ENCODE data around the gene TMEM30B. TPM values are rescaled to one million over a fixed set of nuclear protein-coding genes. Genes with fewer than 3 reads are reported as not detected.
A peak's percentile ranks its signal among the peaks of the same experiment; 100 is the strongest.
"Not testable (repeated sequence)": the region's sequence is repeated elsewhere in the genome, so short reads cannot be mapped to it uniquely, and the experiment has no call there.

TMEM30B gene
- total RNA-seq, 1 experiment from 2014 or later = 6.2 TPM

DNA sequence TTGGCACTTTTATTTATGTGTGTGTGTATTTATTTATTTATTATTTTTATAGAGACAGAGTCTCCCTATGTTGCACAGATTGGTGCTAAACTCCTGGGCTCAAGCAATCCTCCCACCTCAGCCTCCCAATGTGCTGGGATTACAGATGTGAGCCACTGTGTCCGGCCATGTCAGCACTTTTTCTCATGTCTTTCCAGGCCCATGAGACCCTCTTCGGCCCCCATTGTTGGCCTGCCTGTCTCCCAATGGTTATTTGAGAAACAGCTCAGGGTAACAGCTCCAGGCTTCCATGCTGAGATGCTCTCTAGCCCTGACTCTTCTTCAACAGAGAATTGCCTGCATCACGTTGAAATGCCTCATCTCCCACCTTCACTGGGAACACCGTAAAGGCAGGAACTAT is 34.4 kb downstream of the TMEM30B start:
- Histone ChIP-seq H3K27ac (no peak overlapping the region), H3K4me3 (no peak overlapping the region), H3K9me3 (replicated peaks) (0 out of 2 replicates have a peak, but pooled peaks cover under 1% of the 10 kb centered on the region), H3K27me3 (no peaks in the 10 kb centered on the region), H3K4me1 (peaks cover 30% of the 10 kb centered on the region), H3K36me3 (no peaks in the 10 kb centered on the region)
- DNase-seq = no peak

DNA sequence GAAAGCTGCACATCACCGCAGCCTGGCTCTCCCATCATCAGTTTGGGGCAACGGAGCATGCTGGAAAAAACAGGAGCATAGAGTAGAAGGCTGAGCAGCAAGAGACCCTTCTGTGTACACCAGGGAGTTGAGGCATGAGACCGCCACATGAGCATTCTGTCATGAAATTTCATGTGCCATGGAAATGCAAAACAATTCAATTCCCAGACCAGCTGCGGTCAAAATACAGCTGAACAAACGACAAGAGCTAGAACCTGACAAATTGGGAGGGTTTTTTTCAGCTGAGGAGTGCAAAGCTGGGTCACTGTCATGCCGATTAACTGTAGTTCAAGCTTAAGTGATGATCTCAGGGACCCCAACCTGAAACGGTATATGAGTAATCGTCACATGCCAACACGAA is 37.1 kb downstream of the TMEM30B start:
- H3K4me3 ChIP-seq = no peak overlapping the region
- no peaks in the 10 kb centered on the region for H3K27me3 ChIP-seq
- no peaks in the 10 kb centered on the region for H3K36me3 ChIP-seq
- DNase-seq = peak; percentile 90 to 97
- peaks cover 13% of the 10 kb centered on the region for H3K9me3 ChIP-seq (replicated peaks)
- peaks cover 27% of the 10 kb centered on the region for H3K4me1 ChIP-seq
- H3K27ac ChIP-seq = peak overlapping the region; percentile 98

- H3K27ac ChIP-seq = no peak overlapping the region
- peaks cover 15% of the 10 kb centered on the region for H3K9me3 ChIP-seq (replicated peaks)
- H3K4me1 ChIP-seq = peaks cover 19% of the 10 kb centered on the region
- no peaks in the 10 kb centered on the region for H3K36me3 ChIP-seq
- H3K4me3 ChIP-seq = no peak overlapping the region
- DNase-seq = no peak
- H3K27me3 ChIP-seq = no peaks in the 10 kb centered on the region
Measured at GRCh38 chr14:61240206-61240605, 40.9 kb downstream of the TMEM30B start.

DNA sequence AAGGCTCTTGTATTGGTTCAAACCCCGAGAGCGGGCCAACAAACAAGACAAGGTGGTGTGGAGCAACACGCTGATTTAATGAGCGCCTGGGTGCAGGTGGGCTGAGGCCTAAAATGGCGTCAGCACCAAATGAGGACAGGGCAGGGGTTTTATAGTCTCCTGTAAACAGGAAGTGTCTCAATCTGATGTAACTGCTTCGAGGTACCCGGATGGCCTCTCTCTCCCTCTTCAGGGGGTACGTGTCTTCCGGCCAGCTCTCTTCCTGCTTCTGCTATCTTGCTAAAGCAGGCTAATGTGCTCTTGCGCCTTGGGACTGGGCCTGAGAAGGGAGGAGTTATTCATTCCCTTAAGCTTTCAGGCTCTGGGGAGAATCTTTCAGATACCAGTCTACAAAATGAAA is 41.9 kb downstream of the TMEM30B start:
- not testable (repeated sequence) for DNase-seq, H3K4me3 ChIP-seq, H3K36me3 ChIP-seq, H3K27me3 ChIP-seq, H3K27ac ChIP-seq
- H3K9me3 ChIP-seq (replicated peaks) = peaks cover 15% of the 10 kb centered on the region
- H3K4me1 ChIP-seq = peaks cover 12% of the 10 kb centered on the region

- Histone ChIP-seq H3K4me3 (no peak overlapping the region), H3K27me3 (no peaks in the 10 kb centered on the region), H3K27ac (no peak overlapping the region), H3K36me3 (no peaks in the 10 kb centered on the region), H3K4me1 (peaks cover 10% of the 10 kb centered on the region), H3K9me3 (replicated peaks) (peaks cover 15% of the 10 kb centered on the region)
- DNase-seq = no peak
Measured at GRCh38 chr14:61238611-61239245, 42.4 kb downstream of the TMEM30B start.

DNA sequence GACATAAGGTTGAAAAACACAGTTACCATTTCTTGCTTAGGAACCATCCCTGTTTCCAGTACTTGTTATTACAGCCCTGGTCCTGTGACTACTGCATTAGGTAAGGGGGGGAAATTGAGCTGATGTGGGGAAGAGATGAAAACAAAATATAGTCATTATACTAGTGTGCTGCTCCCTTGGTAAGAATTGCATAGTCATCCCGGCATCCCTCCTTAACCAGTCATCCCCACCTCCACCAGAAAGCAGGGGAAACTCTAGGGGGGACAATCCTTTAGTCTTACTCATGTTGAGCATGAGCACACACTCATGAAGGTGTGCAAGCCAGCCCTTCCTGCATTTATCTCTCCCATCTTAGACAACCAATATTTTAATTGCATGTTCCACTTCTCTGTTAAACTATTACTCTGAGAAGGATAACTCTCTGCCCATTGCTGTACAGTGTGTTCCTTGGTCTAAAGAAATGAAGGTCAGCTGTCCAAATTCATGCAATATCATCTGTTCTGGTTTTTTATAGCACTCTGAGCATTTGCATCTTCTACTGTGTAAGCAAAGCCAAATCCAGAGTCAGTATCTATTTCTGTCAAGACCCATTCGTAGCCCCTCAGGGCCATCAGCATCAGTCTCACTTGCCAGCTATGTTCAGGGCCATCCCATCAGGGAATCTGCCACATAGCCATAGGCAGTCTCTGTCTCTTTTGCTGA is 46.8 kb downstream of the TMEM30B start:
- peaks cover 19% of the 10 kb centered on the region for H3K4me1 ChIP-seq
- no peaks in the 10 kb centered on the region for H3K27me3 ChIP-seq
- H3K36me3 ChIP-seq = no peaks in the 10 kb centered on the region
- no peak overlapping the region for H3K4me3 ChIP-seq
- DNase-seq = no peak
- H3K27ac ChIP-seq = no peak overlapping the region
- 0 out of 2 replicates have a peak, but pooled peaks cover 3% of the 10 kb centered on the region for H3K9me3 ChIP-seq (replicated peaks)

- no peaks in the 10 kb centered on the region for H3K36me3 ChIP-seq
- no peak overlapping the region for H3K4me3 ChIP-seq
- H3K9me3 ChIP-seq (replicated peaks) = 0 out of 2 replicates have a peak, but pooled peaks cover under 1% of the 10 kb centered on the region
- DNase-seq = peak in 1 of 2 experiments; percentile 33
- H3K4me1 ChIP-seq = peaks cover 26% of the 10 kb centered on the region
- H3K27me3 ChIP-seq = no peaks in the 10 kb centered on the region
- no peak overlapping the region for H3K27ac ChIP-seq
Measured at GRCh38 chr14:61233436-61233956, 47.6 kb downstream of the TMEM30B start.

DNA sequence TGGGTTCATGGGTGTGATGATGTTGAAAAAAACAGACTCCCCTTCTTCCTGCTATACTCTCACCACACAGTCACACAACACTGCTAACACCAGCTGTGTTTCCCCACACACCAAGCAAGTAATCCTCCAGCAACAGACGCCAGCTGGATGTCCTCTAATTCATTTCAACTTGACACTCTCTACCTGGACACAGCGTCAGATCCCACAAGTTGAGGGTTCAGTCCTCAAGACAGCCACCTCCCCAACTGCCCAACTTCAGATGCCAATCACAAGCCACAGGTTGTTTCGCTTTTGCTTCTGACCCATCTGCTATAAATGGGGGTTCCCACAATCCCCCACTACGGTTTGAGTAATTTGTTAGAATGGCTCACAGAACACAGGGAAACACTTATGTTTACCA is 49.3 kb downstream of the TMEM30B start:
- peaks cover 41% of the 10 kb centered on the region for H3K4me1 ChIP-seq
- peak; percentile 26 to 51 for DNase-seq
- no peaks in the 10 kb centered on the region for H3K9me3 ChIP-seq (replicated peaks)
- H3K27me3 ChIP-seq = no peaks in the 10 kb centered on the region
- no peak overlapping the region for H3K4me3 ChIP-seq
- no peaks in the 10 kb centered on the region for H3K36me3 ChIP-seq
- no peak overlapping the region for H3K27ac ChIP-seq

GRCh38 chr14:61229981-61230380 is 51.2 kb downstream of the TMEM30B start:
- no peaks in the 10 kb centered on the region for H3K36me3 ChIP-seq
- peaks cover 58% of the 10 kb centered on the region for H3K4me1 ChIP-seq
- DNase-seq = peak; percentile 26 to 63
- no peak overlapping the region for H3K4me3 ChIP-seq
- peak overlapping the region; percentile 90 for H3K27ac ChIP-seq
- H3K27me3 ChIP-seq = no peaks in the 10 kb centered on the region
- H3K9me3 ChIP-seq (replicated peaks) = no peaks in the 10 kb centered on the region

- Histone ChIP-seq H3K9me3 (replicated peaks) (no peaks in the 10 kb centered on the region), H3K4me1 (peaks cover 57% of the 10 kb centered on the region), H3K27ac (peak overlapping the region; percentile 90), H3K4me3 (no peak overlapping the region), H3K36me3 (no peaks in the 10 kb centered on the region), H3K27me3 (no peaks in the 10 kb centered on the region)
- peak; percentile 62 to 90 for DNase-seq
Measured at GRCh38 chr14:61229475-61229888, 51.7 kb downstream of the TMEM30B start.

- H3K36me3 ChIP-seq = no peaks in the 10 kb centered on the region
- no peak overlapping the region for H3K4me3 ChIP-seq
- H3K4me1 ChIP-seq = peaks cover 57% of the 10 kb centered on the region
- peak overlapping the region; percentile 70 for H3K27ac ChIP-seq
- H3K27me3 ChIP-seq = no peaks in the 10 kb centered on the region
- H3K9me3 ChIP-seq (replicated peaks) = no peaks in the 10 kb centered on the region
- DNase-seq = peak in 1 of 2 experiments; percentile 56
Measured at GRCh38 chr14:61227884-61228591, 53.1 kb downstream of the TMEM30B start.

Other genes starting within 250 kb of the TMEM30B start
- 6.7 and 6.8 TPM in 2 replicates for gene PRKCH, start 40.2 kb upstream of the TMEM30B start, total RNA-seq (2014; rRNA removed; shearing (Covaris generic))

All from SJCRH30 (cell line).